ENCODE data around the gene ZBED1.

DNA sequence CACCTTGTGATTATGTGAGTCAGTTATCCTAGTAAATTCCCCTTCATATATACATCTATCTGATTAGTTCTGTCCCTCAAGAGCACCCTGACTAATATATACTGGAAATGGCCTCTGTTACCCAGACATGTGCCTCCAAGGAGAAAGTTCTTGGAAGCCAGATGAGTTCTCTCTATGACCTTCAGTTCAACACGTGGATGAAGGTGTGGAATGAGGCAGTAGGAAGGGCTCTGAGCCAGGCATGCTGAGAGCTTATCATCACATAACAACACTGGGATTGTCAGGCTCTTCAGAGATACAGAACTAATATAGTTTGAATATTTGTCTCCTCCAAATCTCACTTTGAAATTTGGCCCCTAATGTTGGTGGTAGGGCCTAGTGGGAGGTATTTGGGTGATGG lies 44.4 kb upstream of the ZBED1 start:
- no peak for TF ChIP-seq ELF4 (IDR thresholded peaks at IDR 0.05)
- no peak for TF ChIP-seq SUZ12 (IDR thresholded peaks at IDR 0.05)
- TF ChIP-seq SP1 (IDR thresholded peaks at IDR 0.05), result no peak
- no peak for TF ChIP-seq ZNF384 (IDR thresholded peaks at IDR 0.05)
- TF ChIP-seq LEF1 (IDR thresholded peaks at IDR 0.05; ENCODE audit: borderline replicate concordance), result no peak
- no peak for TF ChIP-seq TARDBP (IDR thresholded peaks at IDR 0.05)
